Heart left ventricle (tissue), 13 donors: ENCODE results near the gene CYP19A1.

ENCODE experiments used
- POLR2A ChIP-seq, 2 donors: fragments of 450-650 bp; IDR thresholded peaks; one replicate each; pipeline ENCODE4 v1.6.1; 2017; ENCODE audit warnings: antibody characterized with exemption in 2 of 2, mild to moderate bottlenecking in 2 of 2, moderate library complexity in 2 of 2
- TF ChIP-seq, protein P1 (sequence below), 12 donors: fragments of 200-600 bp; sonication (generic) in 4 of 12; IDR thresholded peaks; one replicate each; pipeline versions ENCODE4 v1.5.0 to v1.8.0; 2018 to 2022; ENCODE audit warnings: antibody characterized with exemption in 12 of 12, mild to moderate bottlenecking in 5 of 12
- donor health status: ischemic (EF 13 %, LVEDD 7.1; RV severe dilation, severe dysfunction).
- donor health status: DM: no; HTN: yes; CAD: no.
- donor health status: DM: no; HTN: no; CAD: no.
- donor health status: ischemic (EF 25% LVEDD 6.9; RV normal size, moderate dysfunction).
- donor health status: ischemic (EF 25% LVEDD 5.7; RV mildly dilated, moderate dysfunction).
- donor health status: ischemic (EF 35%, LVEDD 5.7; RV mildly dilated, moderate dysfunction).
- donor health status: nonischemic (EF 11% LVEDD 7.7; RV severe dilation, severe dysfunction).
- donor health status: DM: yes; HTN: yes; CAD: no.
- donor health status: PGD.
- donor health status: ischemic (EF 29% LVEDD 5.4; RV normal size, mild dysfunction).
- donor health status: nonischemic (EF 23%, LVEDD 6.1; RV moderate dilation, normal function).

DNA sequence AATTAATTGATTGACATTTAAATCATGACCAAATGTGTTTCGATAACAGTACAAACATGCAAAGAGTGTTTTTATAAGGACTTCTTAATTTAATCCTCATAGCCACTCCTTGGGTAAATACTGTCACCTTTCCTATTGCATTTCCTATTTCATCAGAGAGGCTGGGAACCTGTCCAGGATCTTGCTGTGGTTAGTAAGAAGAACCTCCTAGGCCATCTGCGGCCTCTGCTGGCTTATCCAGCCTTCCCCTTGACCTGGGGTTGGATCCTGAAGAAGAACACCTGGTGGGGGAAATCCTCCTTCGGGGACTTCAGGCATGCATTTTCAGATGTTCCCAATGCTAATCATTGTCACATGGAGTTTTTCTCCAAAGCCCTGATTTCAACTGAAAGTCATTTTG is 28.5 kb upstream of the CYP19A1 start:
- TF ChIP-seq, protein P1, sequence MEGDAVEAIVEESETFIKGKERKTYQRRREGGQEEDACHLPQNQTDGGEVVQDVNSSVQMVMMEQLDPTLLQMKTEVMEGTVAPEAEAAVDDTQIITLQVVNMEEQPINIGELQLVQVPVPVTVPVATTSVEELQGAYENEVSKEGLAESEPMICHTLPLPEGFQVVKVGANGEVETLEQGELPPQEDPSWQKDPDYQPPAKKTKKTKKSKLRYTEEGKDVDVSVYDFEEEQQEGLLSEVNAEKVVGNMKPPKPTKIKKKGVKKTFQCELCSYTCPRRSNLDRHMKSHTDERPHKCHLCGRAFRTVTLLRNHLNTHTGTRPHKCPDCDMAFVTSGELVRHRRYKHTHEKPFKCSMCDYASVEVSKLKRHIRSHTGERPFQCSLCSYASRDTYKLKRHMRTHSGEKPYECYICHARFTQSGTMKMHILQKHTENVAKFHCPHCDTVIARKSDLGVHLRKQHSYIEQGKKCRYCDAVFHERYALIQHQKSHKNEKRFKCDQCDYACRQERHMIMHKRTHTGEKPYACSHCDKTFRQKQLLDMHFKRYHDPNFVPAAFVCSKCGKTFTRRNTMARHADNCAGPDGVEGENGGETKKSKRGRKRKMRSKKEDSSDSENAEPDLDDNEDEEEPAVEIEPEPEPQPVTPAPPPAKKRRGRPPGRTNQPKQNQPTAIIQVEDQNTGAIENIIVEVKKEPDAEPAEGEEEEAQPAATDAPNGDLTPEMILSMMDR (IDR thresholded peaks at IDR 0.05) = no peak
- no peak for TF ChIP-seq POLR2A (IDR thresholded peaks at IDR 0.05)
